GM18519 (cell line): ENCODE measurements around the gene GRID2.

Experiments used
- ATAC-seq: cut with Tn5 transposase; IDR thresholded peaks from one replicate; pipeline ENCODE4 v1.9.1; 2021; ENCODE audit warnings: mild to moderate bottlenecking, moderate library complexity; ENCODE audit not compliant: unreplicated experiment, low FRiP score

The GRID2 gene

GRCh38 chr4:92657695-92658094, 353.9 kb downstream of the GRID2 start:
- ATAC-seq: no peak

DNA sequence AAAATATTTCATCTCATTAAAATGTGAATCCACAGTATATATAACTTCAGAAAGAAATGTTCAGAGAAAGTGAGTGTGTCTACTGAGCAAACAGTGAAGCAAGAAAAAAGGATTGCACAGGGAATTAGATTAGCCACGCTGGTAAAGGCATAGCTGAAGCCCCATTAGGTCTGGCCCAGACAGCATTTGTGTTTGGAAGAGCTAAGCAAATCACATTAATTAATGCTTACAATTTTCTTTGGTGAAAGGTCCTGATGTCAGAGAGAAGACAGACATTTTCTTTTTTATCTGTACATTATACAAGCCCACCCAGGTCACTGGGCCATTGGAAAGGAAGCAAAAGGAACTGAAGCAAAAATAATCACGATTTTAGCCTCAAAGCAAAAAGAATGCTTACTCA, 354.6 kb downstream of the GRID2 start:
- ATAC-seq: no peak

DNA sequence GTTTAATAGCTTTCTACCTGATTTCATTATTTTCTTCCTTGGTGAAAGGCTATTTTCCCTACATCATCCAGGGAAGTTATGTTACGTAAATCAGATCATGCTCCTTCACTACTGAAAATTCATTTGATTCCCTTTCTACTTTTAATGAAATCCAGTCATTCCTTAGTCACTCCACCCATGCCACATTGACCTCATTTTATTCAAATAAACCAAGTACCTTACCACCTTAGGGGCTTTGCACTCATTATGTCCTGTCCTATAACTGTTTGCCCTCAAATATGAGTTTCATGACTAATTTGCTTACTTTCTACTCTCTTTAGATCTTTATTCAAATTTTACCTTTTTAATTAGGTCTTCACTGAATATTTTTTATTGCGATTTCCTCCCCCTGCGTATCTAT, 374.0 kb downstream of the GRID2 start:
- no peak for ATAC-seq

DNA sequence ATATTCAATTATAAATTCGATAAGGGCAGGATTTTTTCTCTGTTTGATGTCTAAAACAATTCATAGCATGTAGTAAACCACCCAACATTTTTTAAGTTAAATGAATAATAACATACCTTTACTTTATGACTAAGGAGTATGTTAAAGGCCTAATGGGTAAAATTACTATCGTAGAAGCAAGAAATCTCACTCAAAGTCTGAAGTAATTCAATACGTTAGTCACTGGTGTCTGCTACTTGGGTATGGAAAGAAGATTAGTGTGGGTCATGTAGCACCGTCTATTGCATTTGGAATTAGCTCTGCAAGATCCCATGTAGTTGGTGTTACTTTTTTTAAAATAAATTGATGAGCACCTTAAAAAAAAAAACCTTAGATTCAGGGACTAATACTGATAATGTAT, 374.5 kb downstream of the GRID2 start:
- no peak for ATAC-seq

- no peak for ATAC-seq
These were observed 375.4 kb downstream of the GRID2 start for GRCh38 chr4:92679149-92679548.

DNA sequence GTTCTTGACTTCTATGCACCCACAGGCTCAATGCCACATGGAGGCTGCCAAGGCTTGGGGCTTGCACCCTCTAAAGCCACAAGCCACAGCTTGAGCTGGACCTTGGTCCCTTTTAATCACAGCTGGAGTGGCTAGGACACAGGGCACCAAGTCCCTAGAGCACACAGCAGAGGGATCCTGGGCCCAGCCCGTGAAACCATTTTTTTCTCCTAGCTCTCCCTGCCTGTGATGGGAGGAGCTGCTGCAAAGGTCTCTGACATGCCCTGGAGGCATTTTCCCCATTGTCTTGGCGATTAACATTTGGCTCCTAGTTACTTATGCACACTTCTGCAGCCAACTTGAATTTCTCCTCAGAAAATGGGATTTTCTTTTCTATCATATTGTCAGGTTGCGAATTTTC, 410.9 kb downstream of the GRID2 start:
- ATAC-seq: no peak

DNA sequence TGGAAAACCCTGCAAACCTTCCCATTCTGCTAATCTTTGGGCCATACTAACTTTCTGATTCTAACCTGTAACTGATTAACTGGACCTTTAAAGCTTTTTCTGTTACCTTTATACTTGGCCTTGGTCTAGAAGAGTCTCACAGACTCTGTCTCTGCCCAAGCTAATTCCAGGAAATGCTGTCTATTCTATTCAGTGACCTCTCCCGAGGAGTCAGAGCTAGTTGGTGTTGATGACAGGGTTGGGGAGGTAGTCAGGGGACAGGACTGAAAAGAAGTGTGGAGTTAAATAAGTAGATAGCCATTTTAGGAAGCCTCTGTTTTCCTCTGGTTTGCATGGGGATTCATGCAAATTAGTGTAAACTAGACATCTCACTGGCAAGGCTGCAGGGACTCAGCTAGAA, 429.5 kb downstream of the GRID2 start:
- ATAC-seq: no peak

DNA sequence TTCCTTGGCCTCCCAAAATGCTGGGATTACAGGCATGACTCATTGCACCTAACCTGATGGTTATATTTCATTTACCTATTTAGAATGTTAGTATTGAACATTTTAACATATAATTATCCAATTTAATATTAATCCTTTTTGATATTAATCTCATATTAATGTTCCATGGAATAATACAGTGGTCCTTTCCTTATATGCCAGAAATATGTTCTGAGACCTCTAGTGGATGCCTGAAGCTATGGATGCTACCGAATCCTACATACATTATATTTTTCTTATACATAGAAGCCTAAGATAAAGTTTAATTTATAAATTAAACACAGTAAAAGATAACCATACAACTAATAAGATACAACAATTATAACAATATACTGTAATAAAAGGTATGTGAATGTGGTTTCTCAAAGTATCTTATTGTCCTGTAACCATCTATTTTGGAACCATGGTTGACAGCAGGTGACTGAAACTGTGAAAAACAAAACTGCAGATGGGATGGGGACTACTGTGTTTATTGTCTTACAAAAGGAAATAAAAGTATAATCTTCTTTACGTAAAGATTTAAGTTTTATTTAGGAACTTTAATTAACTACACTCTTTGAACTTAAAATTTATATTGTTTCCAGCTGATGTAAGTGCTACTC, 431.4 kb downstream of the GRID2 start:
- no peak for ATAC-seq

DNA sequence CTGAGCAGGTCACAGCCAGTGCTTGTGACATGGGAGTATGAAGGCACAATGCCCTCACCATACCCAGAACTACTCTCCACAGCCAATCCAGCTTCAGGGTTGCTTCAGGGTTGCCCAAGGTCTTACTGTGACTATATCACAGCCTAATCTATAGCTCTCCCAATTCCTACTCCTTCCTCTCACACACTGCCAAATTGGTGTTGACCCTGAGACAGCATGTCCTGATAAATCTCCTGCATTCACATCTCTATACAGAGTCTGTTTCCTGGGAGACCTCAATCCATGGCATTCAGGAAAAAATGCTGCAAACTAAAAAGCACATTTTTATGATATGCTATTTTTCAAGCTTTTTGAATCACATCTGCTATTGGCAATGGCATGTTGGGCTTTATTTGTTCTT, 456.7 kb downstream of the GRID2 start:
- ATAC-seq: no peak

DNA sequence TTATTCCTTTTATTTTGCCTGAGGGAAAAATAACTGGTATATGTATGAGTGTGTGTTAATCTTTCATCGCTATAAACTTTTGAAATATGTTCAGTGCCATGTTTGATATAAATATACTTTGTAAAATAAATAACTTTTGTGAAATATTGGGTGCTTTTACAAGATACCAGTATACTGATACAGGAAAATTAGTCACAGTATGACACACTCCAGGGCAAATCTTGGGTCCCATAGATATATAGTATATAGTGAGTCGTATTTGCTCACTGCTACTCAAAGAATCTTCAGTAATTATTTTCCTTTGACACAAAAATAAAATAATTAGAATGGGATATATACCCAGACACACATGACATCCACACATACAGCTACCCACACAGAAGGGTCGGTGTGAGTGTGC, 472.3 kb downstream of the GRID2 start:
- no peak for ATAC-seq

- ATAC-seq: no peak
These were observed 486.0 kb downstream of the GRID2 start for GRCh38 chr4:92789741-92790140.

- no peak for ATAC-seq
These were observed 488.2 kb downstream of the GRID2 start for GRCh38 chr4:92791871-92792440.

DNA sequence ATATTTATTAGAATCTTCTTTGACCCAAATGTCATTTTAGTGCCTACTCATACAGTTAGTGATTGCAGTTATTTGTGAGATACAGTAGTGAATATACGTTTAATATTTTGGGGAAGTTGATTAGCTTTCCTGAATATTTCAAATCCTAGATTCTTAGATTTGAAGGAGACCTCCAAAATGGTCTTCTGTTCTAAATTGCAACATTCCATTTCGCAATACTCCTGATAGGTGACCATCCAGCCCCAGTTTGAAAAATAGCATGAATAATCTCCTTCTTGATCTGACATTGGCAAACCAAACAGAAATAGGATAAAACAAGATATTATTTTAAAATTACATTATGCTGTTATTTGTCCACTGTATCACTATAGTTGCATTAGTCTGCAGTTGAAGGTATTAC, 505.6 kb downstream of the GRID2 start:
- no peak for ATAC-seq

DNA sequence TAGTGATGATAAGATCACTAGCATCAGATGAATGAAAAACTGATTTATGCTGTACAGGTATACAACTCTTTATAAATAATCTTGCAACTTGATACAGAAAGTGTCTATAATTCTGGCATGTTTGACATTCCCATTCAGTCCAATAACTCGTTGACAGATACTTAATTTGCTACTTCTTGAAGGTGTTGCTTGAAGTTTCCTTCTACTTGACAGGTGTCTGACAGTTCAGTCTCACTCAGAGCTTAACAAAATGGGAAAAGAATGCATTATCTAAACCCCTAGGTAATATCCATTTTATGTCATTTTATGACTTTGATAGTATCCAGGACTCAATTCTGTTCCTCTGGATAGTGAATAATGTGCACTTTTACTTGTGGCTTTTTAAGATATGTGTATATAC, 508.9 kb downstream of the GRID2 start:
- no peak for ATAC-seq

GRCh38 chr4:92814677-92815076, 510.9 kb downstream of the GRID2 start:
- ATAC-seq: no peak

- ATAC-seq: no peak
These were observed 521.5 kb downstream of the GRID2 start for GRCh38 chr4:92825256-92825655.

GRCh38 chr4:92825791-92826190, 522.0 kb downstream of the GRID2 start:
- no peak for ATAC-seq

DNA sequence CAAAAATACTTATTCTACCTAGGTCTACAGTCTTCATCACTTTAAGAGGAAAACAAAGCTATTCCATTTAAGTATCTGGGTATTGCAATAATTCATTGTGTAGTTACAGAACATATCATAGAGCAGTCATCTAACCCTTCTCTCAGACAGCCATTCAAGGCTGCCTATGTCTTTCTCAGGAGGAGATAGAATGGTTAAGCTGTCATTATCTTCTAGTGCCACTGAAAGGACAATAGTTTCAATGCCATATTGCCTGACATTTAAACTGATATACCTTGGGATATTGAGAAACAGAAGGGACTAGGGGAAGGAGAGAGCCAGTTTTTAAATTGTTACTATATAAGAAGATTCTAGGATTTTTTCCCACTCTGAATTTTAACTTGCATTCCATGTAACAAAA, 527.0 kb downstream of the GRID2 start:
- ATAC-seq: no peak

DNA sequence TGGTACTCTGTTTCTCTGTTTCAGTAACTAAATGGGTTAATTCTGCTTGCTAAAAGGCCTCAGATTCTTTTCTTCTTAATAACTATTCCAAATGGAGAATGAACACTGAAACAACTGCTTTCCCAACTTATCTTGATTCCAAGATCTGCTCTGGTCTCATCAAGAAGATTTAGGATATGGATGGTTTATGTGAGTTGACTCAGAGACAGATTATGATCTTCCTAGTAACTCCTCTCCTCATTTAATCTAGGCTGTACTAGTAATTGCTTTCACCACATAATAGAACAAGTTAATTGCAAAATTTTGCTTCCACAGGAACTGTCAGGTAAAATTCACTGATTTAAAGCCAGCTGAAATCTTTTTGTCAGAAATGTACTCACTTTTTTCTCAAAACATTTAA, 537.1 kb downstream of the GRID2 start:
- ATAC-seq: no peak

GRCh38 chr4:92843784-92844183, 540.0 kb downstream of the GRID2 start:
- ATAC-seq: no peak

DNA sequence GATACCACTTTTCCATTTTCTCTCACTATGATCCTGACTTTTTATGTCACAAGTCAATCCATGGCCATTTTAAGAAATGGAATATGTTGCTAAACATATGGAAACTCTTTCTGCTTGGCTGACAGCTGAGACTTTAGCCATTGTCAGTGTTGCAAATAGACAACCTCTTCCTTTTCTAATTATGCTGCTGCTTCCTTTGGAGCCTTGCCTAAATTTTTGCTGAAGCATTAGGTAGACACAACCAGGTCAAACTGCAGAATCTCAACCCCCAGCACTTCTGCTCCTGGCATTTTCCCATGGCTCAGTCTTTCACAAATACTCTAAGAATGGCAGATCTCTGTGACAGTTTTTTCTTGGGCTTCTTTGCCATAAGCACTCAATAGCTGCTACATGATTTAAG, 543.3 kb downstream of the GRID2 start:
- no peak for ATAC-seq

DNA sequence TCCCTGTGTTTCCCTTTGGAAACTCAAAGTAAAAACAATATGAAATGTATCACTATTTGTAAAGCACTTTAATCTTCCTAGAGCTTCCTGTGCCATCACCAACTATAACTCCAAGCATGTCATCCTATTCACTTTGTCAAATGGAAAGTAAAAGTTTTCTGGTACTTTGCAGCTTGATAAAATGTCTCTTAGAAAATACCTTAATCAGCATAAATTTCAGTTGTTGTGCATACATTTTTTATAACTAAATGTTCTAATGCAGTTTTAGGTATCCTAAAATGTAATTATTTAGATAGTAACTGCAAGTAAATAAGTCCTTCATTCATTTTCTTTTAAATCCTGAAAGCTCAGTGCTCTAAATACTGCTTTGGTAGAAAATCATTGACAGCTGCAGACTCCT, 558.7 kb downstream of the GRID2 start:
- ATAC-seq: no peak

- no peak for ATAC-seq
These were observed 560.3 kb downstream of the GRID2 start for GRCh38 chr4:92864096-92864495.
